OCI-LY3 (cell line): ENCODE measurements around the gene SHC1.

Experiments
- H2AFZ ChIP-seq: fragments of 200-600, 300-600 bp; shearing (Covaris generic); 2 replicates; pipeline ENCODE4 v1.6.0; 2014; ENCODE audit warnings: antibody characterized with exemption, low read depth, low read length
- H3K27ac ChIP-seq: fragments of 200-600, 300-600 bp; sonication (generic); 2 replicates; pipeline ENCODE4 v1.5.1; 2014; ENCODE audit warnings: mild to moderate bottlenecking, low read length, moderate library complexity, mixed read lengths
- H3K27me3 ChIP-seq: fragments of 200-600, 300-600 bp; sonication (generic); 2 replicates; pipeline ENCODE4 v1.6.1; 2014; ENCODE audit warnings: low read depth, low read length, mixed read lengths
- H3K36me3 ChIP-seq: fragments of 200-600, 300-600 bp; sonication (generic); replicated peaks from 2 replicates; pipeline ENCODE3; 2014; ENCODE audit warnings: low read depth, low read length, mixed read lengths
- H3K4me1 ChIP-seq: fragments of 300-600, 200-600 bp; sonication (generic); 2 replicates; pipeline ENCODE4 v1.6.1; 2014; ENCODE audit warnings: low read length, mixed read lengths
- H3K4me2 ChIP-seq: fragments of 200-600, 300-600 bp; sonication (generic); 2 replicates; pipeline ENCODE4 v1.6.1; 2014; ENCODE audit warnings: low read length, mixed read lengths
- H3K4me3 ChIP-seq: fragments of 300-600, 200-600 bp; sonication (generic); 2 replicates; pipeline ENCODE4 v1.5.1; 2014; ENCODE audit warnings: antibody characterized with exemption, mild to moderate bottlenecking, low read length, moderate library complexity
- H3K79me2 ChIP-seq: fragments of 300-600, 200-600 bp; shearing (Covaris generic); 2 replicates; pipeline ENCODE4 v1.6.1; 2014; ENCODE audit warnings: mild to moderate bottlenecking, low read length, mixed read lengths
- H3K9ac ChIP-seq: fragments of 300-600, 200-600 bp; shearing (Covaris generic); 2 replicates; pipeline ENCODE4 v1.6.0; 2014; ENCODE audit warnings: mild to moderate bottlenecking, low read length, moderate library complexity
- H3K9me3 ChIP-seq: fragments of 200-600, 300-600 bp; shearing (Covaris generic); 2 replicates; pipeline ENCODE4 v1.6.1; 2014; ENCODE audit warnings: low read length, mixed read lengths; ENCODE audit not compliant: insufficient read depth
- H4K20me1 ChIP-seq: fragments of 200-600, 300-600 bp; sonication (generic); 2 replicates; pipeline ENCODE4 v1.6.1; 2016; ENCODE audit warnings: low read length, mixed read lengths; ENCODE audit not compliant: insufficient read depth
- EZH2phosphoT487 ChIP-seq: fragments of 200-600 bp; shearing (Covaris generic); IDR thresholded peaks from 2 replicates; pipeline ENCODE4 v1.6.1; 2018; ENCODE audit warnings: antibody characterized with exemption, mixed run types, low read depth
- TF ChIP-seq, protein P1 (sequence below): fragments of 200-600, 300-600 bp; sonication (generic); IDR thresholded peaks from 2 replicates; pipeline ENCODE4 v1.5.1; 2014; ENCODE audit warnings: antibody characterized with exemption, low read length, low read depth

SHC1 gene

DNA sequence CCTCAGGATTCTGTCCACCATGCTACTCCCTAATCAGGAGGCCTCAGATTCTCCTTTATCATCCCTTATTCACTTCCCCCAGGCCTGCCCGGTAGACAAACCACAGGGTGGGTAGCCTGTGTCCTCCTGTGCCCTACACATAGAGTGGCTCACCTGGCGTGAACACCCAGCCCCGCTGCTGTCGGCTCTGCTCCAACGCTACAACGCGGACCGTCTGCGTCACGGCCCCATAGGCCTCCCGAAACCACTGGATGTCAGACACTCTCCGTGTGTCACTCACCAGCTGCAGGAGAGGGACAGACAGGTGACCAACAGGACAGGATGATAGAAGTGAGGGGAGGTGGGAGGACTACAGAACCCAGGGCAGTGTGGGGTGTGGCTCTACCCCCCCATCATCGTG, 44.3 kb downstream of the SHC1 start:
- Histone ChIP-seq H4K20me1 (no peaks in the 10 kb centered on the region), H3K4me1 (no peaks in the 10 kb centered on the region), H3K9me3 (no peaks in the 10 kb centered on the region), H3K27me3 (no peaks in the 10 kb centered on the region), H3K4me3 (no peak overlapping the region), H3K79me2 (no peaks in the 10 kb centered on the region), H3K36me3 (peaks cover 44% of the 10 kb centered on the region), H3K27ac (no peak overlapping the region), H2AFZ (no peak overlapping the region), H3K9ac (no peak overlapping the region), H3K4me2 (no peak overlapping the region)
- no peak for TF ChIP-seq EZH2phosphoT487
- TF ChIP-seq, protein P1, sequence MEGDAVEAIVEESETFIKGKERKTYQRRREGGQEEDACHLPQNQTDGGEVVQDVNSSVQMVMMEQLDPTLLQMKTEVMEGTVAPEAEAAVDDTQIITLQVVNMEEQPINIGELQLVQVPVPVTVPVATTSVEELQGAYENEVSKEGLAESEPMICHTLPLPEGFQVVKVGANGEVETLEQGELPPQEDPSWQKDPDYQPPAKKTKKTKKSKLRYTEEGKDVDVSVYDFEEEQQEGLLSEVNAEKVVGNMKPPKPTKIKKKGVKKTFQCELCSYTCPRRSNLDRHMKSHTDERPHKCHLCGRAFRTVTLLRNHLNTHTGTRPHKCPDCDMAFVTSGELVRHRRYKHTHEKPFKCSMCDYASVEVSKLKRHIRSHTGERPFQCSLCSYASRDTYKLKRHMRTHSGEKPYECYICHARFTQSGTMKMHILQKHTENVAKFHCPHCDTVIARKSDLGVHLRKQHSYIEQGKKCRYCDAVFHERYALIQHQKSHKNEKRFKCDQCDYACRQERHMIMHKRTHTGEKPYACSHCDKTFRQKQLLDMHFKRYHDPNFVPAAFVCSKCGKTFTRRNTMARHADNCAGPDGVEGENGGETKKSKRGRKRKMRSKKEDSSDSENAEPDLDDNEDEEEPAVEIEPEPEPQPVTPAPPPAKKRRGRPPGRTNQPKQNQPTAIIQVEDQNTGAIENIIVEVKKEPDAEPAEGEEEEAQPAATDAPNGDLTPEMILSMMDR, result no peak

DNA sequence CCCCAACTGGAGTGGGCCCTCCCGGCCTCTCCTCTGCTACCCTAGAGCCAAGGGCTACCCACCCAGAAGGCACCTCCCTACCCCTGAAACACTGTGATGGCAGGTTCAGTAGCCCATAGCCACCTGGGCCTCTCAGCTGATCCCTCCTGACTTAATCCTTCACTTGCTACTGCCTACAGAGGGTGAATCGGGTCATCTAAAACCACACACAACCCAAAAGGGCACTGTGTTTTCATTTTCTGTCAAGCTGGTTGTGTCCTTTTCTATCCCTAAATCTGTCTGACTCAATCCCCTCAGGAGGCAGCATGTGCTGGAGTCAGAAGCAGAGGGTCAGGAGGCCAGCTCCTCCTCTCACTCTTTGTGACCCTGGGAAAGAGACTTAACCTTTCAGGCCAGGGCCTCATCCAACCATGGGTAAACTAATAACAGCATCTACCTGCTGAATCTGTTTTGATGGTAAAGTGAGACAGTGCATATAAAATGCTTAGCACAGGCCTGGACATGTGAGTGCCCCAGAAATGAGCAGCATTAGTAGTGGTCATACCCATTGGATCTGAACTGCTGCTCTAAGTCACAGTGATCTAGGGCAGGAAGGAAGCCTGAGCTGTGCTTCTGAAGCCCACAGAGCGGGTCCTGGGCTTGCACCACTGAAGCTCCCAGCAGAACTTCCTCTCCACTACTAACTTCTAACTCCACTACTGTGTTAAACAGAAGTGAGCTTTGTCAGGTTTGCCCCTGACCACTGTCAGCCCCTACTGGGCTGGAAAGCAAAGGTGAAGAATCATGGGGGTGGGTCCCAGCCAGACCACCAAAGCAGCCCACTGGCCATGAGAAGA, 45.0 kb downstream of the SHC1 start:
- no peak overlapping the region for H3K4me2 ChIP-seq
- no peaks in the 10 kb centered on the region for H3K4me1 ChIP-seq
- TF ChIP-seq, protein P1, result no peak
- no peak for TF ChIP-seq EZH2phosphoT487
- no peaks in the 10 kb centered on the region for H4K20me1 ChIP-seq
- H3K79me2 ChIP-seq, result no peaks in the 10 kb centered on the region
- no peak overlapping the region for H3K9ac ChIP-seq
- H3K4me3 ChIP-seq, result no peak overlapping the region
- H3K9me3 ChIP-seq, result no peaks in the 10 kb centered on the region
- H3K27me3 ChIP-seq, result no peaks in the 10 kb centered on the region
- H3K27ac ChIP-seq, result no peak overlapping the region
- H2AFZ ChIP-seq, result no peak overlapping the region
- peaks cover 44% of the 10 kb centered on the region for H3K36me3 ChIP-seq

DNA sequence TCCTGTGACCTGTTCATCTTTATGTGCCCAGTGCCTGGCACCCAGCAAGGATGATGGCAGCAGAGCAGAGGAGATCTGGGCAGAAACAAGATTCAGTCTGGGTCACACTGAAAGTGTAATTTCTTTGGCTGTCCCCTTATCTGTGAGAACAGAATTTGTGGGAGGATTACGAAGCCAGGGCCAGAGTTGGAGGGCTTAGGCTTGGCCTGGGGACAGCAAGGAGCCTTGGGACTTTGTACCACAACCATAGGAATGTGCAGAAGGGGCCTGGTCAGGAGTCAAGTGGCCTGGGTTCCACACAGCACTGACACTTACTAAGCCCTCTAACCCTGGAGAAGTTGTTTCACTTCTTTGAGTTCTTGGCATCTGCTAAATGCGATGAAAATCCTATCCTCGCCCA, 46.9 kb downstream of the SHC1 start:
- TF ChIP-seq EZH2phosphoT487, result no peak
- TF ChIP-seq, protein P1, result no peak
- Histone ChIP-seq H4K20me1 (no peaks in the 10 kb centered on the region), H3K4me2 (no peak overlapping the region), H3K79me2 (no peaks in the 10 kb centered on the region), H2AFZ (no peak overlapping the region), H3K36me3 (peaks cover 37% of the 10 kb centered on the region), H3K9ac (no peak overlapping the region), H3K27ac (no peak overlapping the region), H3K27me3 (no peaks in the 10 kb centered on the region), H3K4me1 (no peaks in the 10 kb centered on the region), H3K4me3 (no peak overlapping the region), H3K9me3 (no peaks in the 10 kb centered on the region)

DNA sequence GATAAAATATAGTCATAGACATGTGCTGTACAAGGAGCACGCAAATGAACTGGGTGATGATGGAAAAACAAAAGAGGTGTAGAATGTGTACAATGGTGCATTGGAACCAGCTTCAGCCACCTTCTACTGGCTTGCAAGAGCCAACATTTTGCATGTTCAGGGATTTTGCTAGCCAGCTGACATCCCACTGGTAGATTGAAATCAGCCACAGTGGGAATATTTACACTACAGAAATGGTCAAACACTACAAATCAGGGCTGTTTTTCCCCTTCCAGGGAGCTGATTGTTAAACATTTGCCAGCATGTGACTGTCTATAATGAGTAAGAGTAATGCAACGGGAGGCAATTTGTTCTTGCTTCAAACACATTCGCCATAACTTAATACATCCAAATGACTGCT, 57.3 kb downstream of the SHC1 start:
- Histone ChIP-seq H3K36me3 (no peaks in the 10 kb centered on the region), H3K27ac (no peak overlapping the region)
- TF ChIP-seq EZH2phosphoT487, result no peak
- TF ChIP-seq, protein P1, result no peak

More for the DNA sequence above, 57.3 kb downstream of the SHC1 start:
- no peak overlapping the region for H3K9ac ChIP-seq
- no peak overlapping the region for H2AFZ ChIP-seq
- H3K79me2 ChIP-seq, result no peaks in the 10 kb centered on the region
- H3K27me3 ChIP-seq, result no peaks in the 10 kb centered on the region
- no peak overlapping the region for H3K4me2 ChIP-seq
- H3K4me1 ChIP-seq, result no peaks in the 10 kb centered on the region
- H3K9me3 ChIP-seq, result peaks cover 3% of the 10 kb centered on the region; the same call in 1 of the 2 replicates
- no peak overlapping the region for H3K4me3 ChIP-seq
- H4K20me1 ChIP-seq, result no peaks in the 10 kb centered on the region
